ENCODE results near the gene ADCY2.

The ADCY2 gene

DNA sequence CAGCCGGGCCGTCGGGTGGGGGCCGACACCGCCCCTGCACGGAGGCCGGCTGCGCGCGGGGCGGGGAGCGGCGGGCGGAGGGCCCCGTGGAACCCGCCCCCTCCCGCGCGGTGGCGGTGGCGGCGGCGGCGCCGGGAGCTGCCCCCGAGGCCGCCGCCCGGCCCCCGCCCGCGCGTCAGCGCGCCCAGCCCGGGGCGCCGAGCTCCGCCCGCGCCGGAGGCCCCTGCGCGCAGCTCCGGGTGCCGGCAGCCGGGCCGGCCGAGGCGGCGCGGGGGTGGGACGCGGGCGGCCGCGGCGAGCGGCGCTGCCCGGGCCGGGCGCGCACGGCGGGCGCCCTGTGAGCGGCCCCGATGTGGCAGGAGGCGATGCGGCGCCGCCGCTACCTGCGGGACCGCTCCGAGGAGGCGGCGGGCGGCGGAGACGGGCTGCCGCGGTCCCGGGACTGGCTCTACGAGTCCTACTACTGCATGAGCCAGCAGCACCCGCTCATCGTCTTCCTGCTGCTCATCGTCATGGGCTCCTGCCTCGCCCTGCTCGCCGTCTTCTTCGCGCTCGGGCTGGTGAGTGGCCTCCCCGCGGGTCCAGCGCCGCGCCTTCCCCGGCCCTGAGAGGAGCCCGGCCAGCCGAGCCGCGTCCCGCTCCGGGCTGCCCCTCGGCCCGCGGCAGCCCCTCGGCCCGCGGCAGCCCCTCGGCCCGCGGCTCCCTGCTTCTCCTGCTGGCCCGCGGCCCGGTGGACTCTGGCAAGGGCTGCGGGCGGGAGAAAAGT lies at the start of gene ADCY2:
TSS of gene ADCY2 (plus strand) at position 192 of the 766 bp plus-strand sequence. CDS start at position 351, 159 bp downstream.
- TF ChIP-seq CTCF (IDR thresholded peaks at IDR 0.05; ENCODE audit: borderline replicate concordance, insufficient read depth, low read depth, low read length), result no peak
- no peak within 1 kb of the TSS for H3K4me3 ChIP-seq (ENCODE audit: low read depth, low read length)

GRCh38 chr5:7347377-7347776 lies 48.6 kb upstream of the ADCY2 start:
- H3K4me3 ChIP-seq (ENCODE audit: low read depth, low read length), result no peak overlapping the region
- no peak for TF ChIP-seq CTCF (IDR thresholded peaks at IDR 0.05; ENCODE audit: borderline replicate concordance, insufficient read depth, low read depth, low read length)

DNA sequence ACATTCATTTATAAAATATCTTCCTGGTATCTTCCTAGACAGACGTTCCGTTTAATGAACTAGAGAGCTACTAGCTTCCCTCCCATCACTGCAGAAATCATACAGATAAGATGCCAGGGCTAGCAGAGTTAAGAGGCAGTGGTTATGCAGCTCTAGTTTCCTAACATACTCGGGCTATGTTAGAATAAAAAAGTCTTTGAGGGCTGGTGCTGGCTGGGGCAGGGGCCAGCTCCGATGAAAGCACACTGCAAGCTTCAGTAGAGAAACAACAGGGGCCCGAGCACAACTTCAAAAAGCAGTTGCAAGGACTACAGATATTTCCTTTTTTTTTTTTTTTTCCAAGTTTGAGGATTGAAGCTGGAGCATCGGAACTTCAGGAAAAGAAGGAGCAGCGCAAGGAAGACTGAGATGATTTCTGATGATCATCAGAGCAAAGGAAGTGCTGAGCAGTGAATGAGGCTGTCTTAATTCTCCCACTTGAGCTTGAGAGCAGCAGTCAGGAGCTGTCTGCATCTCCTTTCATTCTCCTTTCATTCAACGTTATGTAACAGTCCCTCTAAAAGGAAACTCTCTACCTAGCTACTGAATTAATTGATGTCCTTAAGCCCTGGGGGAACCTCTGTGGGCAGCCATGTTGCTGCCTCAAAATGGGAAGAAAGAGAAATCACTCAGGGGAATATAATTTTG lies 47.6 kb upstream of the ADCY2 start:
- TF ChIP-seq CTCF (IDR thresholded peaks at IDR 0.05; ENCODE audit: borderline replicate concordance, insufficient read depth, low read depth, low read length), result no peak
- H3K4me3 ChIP-seq (ENCODE audit: low read depth, low read length), result no peak overlapping the region

DNA sequence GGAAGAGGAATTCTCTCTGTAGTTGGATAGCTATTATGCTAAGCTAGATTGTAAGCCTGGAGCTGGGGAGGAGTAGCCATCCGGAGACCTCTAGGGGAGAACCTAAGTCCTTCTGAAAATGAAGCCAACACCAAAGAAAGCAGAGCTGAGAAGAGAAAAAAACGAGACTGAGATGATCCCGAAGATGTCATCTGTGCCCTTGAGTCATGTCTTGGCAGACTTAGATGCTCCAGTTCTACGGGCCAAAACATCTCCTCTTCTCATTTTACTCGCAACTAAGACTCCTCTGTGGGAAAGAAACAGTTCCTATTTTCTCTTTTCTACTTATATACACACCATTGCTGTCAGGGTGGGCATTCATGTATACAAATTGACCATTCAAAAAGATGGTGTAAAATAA lies 34.3 kb upstream of the ADCY2 start:
- no peak for TF ChIP-seq CTCF (IDR thresholded peaks at IDR 0.05; ENCODE audit: borderline replicate concordance, insufficient read depth, low read depth, low read length)

GRCh38 chr5:7363067-7363677 lies 32.8 kb upstream of the ADCY2 start:
- H3K4me3 ChIP-seq (ENCODE audit: low read depth, low read length), result no peak overlapping the region
- TF ChIP-seq CTCF (IDR thresholded peaks at IDR 0.05; ENCODE audit: borderline replicate concordance, insufficient read depth, low read depth, low read length), result no peak

More for the DNA sequence above, 34.3 kb upstream of the ADCY2 start:
- H3K4me3 ChIP-seq (ENCODE audit: low read depth, low read length), result no peak overlapping the region

DNA sequence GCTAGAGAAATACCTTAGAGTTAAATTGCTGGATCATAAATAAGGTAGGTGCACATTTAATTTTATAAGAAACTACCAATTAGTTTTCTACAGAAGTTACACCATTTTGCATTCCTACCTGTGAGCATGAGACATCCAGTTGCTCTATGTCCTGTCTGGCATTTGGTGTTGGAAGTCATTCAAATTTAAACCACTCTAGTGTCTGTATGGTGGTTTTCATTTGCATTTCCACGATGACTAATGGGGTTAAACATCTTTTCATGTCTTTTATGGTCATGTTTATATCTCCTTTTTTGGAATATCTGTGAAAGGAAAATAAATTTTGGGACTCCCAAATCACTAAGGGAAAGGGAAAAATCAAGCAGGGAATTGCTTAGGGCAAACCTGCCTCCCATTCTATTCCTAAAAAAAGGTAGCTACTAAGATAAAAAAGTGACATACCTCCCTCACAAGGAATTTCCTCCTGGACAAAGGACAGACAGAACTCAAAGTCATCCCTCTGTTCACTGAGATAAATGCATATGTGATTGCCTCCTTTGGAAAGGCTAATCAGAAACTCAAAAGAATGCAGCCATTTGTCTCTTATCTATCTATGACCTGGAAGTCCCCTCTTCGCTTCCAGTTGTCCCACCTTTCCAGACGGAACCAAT lies 31.6 kb upstream of the ADCY2 start:
- H3K4me3 ChIP-seq (ENCODE audit: low read depth, low read length), result no peak overlapping the region
- TF ChIP-seq CTCF (IDR thresholded peaks at IDR 0.05; ENCODE audit: borderline replicate concordance, insufficient read depth, low read depth, low read length), result no peak
